Ramos (cell line): Measurements from ENCODE around the gene EIF3J.
"Not testable (repeated sequence)": the region's sequence is repeated elsewhere in the genome, so short reads cannot be mapped to it uniquely, and the experiment has no call there.

ENCODE experiments used
- in situ Hi-C: fragments of 300-500 bp; cut with MboI; formaldehyde crosslinking; loops from one replicate; pipeline ENCODE4 v1.14.3; 2022; ENCODE audit warnings: low sequenced_read_pairs; ENCODE audit not compliant: unreplicated experiment

EIF3J gene, protein sequence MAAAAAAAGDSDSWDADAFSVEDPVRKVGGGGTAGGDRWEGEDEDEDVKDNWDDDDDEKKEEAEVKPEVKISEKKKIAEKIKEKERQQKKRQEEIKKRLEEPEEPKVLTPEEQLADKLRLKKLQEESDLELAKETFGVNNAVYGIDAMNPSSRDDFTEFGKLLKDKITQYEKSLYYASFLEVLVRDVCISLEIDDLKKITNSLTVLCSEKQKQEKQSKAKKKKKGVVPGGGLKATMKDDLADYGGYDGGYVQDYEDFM

DNA sequence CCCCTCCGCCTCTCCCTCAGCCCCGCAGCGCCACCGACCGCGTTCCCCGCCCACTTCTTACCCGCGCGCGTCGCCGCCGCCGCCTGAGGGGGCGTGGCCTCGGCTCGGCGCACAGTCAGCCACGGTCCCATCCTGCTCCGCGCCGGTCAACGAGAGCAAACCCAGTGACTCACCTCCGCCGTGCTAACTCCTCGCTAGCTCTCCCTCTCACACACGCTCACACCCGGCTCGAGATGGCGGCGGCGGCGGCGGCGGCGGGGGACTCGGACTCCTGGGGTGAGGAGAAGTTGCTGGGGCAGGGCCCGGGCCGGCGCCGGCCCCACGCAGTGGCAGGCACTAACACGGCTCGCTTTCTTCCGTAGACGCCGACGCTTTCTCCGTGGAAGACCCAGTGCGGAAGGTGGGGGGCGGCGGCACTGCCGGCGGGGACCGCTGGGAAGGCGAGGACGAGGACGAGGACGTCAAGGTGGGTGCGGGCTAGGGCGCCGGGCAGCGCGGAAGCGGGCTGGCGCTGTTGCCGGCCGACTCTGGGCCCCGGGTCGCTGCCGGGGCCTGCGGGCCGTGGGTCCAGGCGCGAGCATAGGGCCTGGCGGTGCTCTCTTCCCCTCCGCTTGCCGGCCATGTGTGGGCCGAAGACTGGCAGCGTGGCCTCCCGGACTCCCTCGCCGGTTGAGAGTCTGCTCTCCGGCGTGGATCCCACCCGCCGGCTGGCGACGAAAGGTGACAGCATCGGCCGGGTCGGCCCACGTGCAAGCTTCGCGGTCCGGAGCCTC is at the start of gene EIF3J:
EIF3J (plus strand) TSS at position 186 of the 773 bp plus-strand sequence; CDS start at position 234, 48 bp downstream.
- in situ Hi-C loops, result no loop called here

DNA sequence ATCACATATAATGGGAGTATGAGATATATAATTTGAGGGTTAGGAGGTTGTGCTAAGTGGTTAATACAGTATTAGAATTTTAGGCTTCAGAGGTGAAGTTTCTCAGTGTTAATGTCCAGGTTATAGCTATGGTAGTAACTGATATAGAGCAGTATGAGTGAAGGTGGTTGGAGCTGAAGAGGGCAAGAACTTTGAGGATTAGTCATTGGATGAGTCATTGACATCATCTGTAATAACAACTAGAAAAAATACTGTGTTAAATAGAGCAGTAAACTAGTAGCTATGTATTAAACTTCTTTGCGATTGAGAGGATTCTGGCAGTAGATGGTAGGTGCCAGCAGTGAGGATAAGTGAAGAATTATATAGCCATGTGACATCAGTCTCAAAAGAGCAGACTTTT is 47.5 kb upstream of the EIF3J start:
- in situ Hi-C loops, result no loop called here

DNA sequence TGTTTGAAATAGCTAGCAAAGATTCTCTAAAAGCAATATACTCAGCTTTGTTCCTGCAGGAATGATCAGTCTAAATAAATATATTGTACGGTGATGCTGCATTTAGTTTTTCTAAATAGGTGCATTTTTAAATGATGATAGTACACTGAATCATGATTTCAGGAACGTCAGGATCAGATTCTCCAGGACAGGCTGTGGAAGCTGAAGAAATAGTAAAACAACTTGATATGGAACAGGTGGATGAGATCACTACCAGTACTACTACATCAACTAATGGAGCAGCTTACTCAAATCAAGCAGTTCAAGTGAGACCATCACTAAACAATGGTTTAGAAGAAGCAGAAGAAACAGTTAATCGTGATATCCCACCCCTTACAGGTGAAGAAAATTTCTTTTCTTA is 46.3 kb upstream of the EIF3J start:
- in situ Hi-C loops, result no loop called here

DNA sequence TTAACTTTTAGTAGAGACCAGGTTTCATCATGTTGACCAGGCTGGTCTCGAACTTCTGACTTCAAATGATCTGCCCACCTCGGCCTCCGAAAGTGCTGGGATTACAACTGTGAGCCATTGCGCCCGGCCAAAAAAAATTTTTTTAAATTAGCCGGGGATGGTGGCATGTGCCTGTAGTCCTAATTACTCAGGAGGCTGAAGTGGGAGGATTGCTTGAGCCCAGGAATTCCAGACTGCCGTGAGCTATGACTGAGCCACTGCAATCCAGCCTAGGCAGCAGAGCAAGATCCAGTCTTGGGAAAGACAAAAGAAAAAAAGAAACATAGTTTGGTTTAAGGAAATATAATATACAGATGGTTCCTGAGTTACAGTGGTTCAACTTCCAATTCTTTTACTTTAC is 44.9 kb upstream of the EIF3J start:
- in situ Hi-C loops, result no loop called here

DNA sequence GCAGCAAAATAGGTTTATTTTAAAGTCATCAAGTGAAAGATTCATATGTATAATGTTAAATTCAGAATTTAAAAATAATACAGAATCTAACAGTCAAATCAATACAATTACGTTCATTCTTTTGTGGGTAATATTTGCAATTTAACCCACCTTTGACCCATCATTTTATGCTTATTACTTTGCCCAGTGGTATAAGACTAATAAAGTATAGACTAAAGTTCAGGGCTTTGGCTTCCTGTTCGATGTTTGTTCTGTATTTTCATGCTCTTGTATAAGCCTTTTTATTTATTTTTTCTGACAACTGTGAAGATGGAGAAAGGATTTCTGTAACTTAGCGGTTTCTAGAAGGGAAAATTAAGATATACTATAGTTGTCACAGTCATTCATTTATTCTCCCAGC is 44.3 kb upstream of the EIF3J start:
- in situ Hi-C loops, result no loop called here

DNA sequence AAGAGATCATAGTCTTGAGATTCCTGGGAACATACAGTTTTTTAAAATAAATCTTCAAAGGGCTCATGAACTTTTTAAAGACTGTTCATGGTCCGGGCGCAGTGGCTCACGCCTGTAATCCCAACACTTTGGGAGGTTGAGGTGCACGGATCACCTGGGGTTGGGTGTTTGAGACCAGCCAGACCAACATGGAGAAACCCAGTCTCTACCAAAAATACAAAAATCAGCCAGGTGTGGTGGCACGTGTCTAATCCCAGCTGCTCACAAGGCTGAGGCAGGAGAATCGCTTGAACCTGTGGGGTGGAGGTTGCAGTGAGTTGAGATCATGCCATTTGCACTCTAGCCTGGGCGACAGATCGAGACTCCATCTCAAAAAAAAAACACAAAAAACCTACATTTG is 41.4 kb upstream of the EIF3J start:
- in situ Hi-C loops, result no loop called here

DNA sequence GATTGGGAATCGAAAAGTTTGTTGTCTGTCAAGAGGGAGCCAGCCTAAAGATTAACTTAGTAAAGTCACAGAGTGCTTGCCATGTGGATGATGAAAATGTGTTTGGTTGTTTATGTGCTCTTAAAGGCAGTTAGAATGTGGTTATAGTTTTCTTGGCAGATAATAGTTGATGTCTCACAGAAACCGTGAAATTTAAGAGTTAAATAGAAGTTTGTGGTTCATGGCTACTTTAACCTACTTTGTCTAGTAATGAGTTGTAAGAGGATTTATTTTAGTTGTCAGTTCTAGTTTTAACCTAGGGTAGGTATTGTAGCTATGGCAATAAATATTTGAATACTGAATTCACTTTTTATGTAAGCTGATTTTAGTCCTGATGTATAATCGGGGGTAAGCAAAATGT is 36.4 kb upstream of the EIF3J start:
- in situ Hi-C loops, result loop anchor here (25.0 kb wide), 1 partner anchor 613 kb away; no protein-coding TSS in a partner anchor

DNA sequence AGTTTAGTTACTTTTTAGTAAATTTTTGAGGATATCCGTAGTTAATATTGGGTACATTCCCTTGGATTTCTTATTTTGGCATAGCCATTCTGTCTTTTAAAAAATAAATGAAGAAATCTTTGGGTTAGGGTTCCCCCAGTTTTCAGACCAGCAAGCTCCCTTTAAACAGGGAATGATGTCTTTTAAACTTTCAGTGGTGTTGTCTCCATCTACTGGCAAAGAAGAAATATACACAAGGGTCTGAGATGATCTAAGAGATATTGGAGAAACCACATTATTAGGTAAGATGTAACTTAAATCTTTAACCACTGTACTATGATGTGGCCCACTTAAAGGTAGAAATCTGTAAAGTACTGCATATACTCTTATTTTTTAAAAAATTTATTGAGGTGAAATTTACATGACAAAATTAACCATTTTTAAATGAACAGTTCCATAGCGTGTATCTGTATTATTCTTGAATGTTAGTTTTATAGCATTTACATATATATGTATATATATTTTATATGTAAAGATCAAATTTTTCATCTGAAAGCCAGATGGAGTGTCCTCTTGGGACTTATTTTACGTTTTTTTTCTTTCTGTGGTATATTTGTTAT is 35.1 kb upstream of the EIF3J start:
- in situ Hi-C loops, result loop anchor here (25.0 kb wide), 1 partner anchor 615 kb away; no protein-coding TSS in a partner anchor

DNA sequence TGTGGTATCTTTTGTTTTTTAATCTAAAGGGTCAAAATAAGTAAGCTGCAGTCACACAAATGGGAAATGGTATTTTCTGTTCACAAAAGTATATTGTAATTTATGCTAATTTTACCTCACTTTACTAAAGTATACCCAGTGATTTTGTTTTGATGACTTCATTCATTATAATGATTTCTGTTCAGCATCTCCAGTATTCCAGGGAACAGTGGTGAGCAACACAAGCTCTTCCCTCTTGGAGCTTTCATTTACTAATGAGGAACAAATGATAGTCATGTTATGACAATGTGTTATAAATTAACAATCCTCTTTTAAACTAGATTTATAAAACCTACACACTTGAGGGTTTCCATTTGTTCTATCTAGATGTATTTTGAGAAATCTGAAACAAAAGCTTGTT is 20.5 kb upstream of the EIF3J start:
- in situ Hi-C loops, result loop anchor here (25.0 kb wide), 1 partner anchor 629 kb away; no protein-coding TSS in a partner anchor

DNA sequence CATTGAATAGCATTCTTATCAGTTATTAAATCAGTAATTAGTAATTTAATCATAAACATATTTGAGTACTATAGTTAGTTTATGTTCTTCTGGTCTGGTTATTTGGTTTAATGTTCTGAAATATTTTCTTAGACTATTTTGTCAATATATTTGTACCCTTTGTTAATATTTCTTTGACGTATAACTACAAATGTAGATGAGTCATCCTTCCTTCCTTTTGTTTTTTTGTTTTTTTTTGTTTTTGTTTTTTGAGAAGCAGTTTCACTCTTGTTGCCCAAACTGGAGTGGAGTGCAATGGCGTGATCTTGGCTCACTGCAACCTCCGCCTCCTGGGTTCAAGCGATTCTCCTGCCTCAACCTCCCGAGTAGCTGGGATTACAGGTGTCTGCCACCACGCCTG is 17.4 kb upstream of the EIF3J start:
- in situ Hi-C loops, result loop anchor here (25.0 kb wide), 1 partner anchor 632 kb away; no protein-coding TSS in a partner anchor

DNA sequence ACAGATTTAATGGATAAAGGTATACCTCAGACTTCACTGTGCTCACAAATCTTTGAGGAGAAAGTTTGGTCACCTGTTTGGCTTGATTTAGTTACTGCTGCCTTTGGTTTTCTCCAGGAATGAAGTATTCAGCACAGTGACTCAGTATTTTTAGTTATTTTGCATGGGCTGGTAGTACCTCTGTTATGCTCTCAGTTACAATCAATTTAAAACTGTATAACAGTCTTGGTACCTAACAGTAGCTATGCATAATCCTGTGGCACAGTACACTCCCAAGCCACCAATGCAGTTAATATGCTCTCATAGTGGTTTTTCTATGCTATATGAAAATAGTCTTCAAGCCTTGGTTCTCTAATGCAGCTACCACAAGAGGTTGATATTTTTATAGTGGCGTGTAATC is 11.9 kb upstream of the EIF3J start:
- in situ Hi-C loops, result no loop called here

DNA sequence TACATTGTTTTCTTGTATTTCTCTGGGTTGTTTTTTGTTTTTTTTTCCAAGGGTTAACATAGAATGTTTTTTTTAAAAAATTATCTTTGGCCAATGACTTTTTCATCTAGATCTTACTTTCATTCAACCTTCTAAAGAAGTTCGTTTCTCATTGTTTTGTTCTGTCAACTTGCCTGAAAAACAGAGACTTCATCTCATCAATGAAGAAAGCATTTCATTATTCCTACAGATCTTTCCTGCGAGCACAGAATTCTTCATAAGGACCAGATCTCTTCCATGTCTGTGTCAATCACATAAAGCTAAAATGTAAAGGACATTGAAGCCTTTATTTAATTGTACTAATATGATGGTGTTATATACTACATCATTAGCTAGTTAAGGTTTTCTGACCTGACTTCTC is 9.7 kb upstream of the EIF3J start:
- in situ Hi-C loops, result no loop called here

DNA sequence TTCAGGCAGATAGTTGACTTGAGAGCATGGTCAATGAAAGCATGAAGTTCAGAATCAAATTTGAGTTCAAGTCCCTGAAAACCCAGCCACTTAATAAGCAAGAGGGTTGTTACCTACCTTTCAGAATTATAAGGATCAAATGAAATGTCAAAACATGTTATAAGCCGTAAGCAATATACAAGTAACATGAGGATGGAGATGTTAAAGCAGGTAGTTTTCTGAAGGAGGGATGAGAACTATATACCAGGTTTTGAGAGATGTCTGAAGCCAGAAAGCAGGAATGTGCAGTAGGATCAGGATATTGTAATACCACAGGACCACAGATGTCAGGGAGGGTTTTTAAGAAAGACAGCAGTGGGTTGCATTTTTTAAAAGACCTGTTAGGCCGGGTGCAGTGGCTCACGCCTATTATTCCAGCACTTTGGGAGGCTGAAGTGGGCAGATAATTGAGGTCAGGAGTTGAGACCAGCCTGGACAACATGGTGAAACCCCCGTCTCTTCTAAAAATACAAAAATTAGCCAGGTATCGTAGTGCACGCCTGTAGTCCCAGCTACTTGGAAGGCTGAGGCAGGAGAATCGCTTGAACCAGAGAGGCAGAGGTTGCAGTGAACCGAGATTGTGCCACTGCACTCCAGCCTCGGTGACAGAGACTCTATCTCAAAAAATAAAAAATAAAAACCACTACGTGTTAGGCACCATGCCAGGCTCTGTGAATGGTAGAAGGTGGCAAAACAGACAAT is 6.9 kb upstream of the EIF3J start:
- in situ Hi-C loops, result no loop called here

DNA sequence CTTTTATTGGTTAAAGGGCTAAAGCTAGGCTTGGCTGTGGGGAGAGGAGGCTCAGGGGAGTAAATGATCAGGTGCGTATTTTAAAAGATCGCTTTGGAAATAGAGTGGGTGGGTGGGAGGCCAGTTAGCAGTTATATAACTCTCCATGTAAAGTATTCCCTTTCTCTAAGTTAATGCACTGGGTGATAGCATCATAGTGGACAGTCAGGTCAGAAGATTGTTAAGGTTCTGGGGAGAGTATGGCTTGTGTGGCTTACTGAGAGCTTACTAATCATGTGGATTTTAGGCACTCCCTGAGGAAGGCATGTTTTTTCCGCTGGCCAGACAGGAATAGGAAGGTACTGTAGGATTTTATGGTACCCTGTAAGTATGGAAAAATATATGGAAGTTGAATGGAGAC is 6.3 kb upstream of the EIF3J start:
- in situ Hi-C loops, result no loop called here

DNA sequence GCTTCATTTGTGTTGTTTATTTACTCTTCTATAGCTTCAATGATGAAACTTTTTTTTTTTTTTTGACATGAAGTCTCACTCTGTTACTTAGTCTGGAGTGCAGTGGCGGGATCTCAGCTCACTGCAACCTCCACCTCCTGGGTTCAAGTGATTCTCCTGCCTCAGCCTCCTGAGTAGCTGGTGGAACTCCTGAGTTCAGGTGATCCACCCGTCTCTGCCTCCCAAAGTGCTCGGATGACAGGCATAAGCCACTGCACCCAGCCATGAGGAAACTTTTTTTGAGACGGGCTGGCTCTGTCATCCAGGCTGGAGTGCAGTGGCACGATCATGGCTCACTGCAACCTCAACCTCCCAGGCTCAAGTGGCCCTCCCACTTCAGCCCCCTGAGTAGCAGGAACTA is 4.7 kb upstream of the EIF3J start:
- in situ Hi-C loops, result not testable (repeated sequence)

DNA sequence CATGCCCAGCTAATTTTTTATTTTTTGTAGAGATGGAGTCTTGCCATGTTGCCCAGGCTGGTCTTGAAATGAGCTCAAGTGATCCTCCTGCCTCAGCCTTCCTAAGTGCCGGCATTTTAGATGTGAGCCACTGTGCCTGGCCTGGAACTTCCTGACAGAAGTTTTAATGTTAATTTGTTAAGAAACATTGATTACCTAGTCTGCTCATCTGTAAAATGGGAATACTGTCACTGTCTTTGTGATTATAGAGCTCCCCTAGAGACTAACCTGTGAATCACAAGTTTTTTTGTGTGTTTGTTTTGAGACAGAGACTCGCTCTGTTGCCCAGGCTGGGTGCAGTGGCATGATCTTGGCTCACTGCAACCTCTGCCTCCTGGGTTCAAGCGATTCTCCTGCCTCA is 4.3 kb upstream of the EIF3J start:
- in situ Hi-C loops, result no loop called here

DNA sequence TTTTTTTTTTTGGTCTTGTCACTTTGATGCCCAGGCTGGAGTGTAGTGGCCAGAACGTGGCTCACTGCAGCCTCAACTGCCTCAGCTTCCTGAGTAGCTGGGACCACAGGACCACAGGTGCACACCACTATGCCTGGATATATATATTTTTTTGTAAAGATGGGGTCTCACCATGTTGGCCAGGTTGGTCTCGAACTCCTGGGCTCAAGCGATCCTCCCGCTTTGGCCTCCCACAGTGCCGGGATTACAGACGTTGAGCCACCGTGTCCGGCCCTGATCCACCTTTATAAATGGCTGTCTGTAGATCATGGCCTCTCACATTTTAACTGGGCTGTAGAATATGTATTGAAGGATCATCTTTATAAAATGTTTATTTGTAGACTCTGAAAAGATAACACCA is 1.9 kb upstream of the EIF3J start:
- in situ Hi-C loops, result no loop called here

DNA sequence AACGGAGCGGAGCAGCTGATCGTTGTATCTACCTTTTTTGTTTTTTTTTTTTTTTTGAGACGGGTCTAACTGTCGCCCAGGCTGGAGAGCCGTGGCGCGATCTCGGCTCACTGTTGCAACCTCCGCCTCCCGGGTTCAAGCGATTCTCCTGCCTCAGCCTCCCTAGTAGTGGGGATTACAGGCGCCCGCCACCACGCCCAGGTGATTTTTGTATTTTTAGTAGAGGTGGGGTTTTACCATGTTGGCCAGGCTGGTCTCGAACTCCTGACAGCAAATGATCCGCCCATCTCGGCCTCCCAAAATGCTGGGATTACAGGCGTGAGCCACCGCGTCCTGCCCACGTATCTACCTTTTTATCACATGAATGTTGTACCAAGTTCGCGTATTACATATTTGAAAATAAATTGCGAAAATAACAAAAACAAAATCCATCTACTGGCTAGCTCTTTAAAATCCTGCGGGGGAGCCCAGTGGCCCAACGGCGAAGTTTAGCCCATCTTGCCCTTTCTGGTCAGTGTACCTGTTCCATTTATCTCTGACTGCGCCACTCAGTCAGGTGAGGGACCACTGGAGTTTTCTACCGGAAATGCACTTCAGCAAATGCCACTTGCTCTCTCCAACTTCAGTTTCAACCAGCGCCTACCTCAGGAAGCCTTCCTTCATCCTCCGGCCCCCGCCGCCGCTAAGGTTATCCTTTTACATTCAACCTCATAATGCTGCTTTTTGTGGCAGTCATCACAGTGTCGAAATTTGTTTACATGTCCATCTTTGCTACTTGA is 1.2 kb upstream of the EIF3J start:
- in situ Hi-C loops, result no loop called here

DNA sequence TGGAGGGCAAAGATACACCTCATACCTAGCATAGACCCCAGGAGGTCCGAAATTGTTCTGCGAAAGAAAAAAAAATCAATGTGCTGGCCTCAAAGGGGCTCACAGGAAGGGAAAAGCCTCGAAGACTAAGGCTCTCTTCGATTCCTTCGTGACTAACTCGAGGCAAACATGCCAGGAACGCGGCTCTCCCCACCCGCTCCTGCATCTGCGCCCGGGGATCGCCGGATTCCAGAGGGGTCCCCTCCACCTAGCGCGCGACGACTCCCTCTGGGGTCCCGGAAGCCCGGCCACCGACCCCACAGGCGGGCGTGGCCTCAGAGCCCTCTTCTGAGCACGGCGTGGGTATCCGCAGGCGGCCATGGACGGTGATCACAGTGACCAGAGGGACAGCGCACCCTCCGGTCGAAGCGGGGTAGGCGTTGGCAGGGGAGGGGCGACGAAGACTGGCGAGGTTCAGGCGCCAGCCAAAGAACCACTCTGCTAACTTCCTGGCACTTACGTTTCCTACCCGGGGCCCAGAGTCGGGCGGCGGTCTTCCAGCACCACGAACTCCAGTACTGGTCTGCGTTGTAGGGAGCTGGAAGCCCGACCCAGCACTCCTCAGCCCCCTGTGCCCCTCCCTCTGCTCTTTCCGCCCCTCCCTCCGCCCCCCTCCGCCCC is 515 bp upstream of the EIF3J start:
- in situ Hi-C loops, result no loop called here
